Neuronal stem cell (in vitro differentiated cells): ENCODE results near the gene SENP5.
A peak's percentile ranks its signal among the peaks of the same experiment; 100 is the strongest.
"Not testable (repeated sequence)": the region's sequence is repeated elsewhere in the genome, so short reads cannot be mapped to it uniquely, and the experiment has no call there.

Source experiments
- DNase-seq: peaks from one replicate; pipeline ENCODE4 v3.0.0-alpha.2; 2013; ENCODE audit warnings: low spot score
- H2AFZ ChIP-seq: one replicate; pipeline ENCODE4 v1.6.1; 2013; ENCODE audit warnings: mild to moderate bottlenecking, low read length, inconsistent platforms
- H2AK5ac ChIP-seq: 2 replicates; pipeline ENCODE4 v1.6.1; 2013; ENCODE audit warnings: low read depth, mild to moderate bottlenecking, inconsistent platforms, low read length, moderate library complexity, mixed read lengths
- H2BK120ac ChIP-seq: 2 replicates; pipeline ENCODE4 v1.6.1; 2013; ENCODE audit warnings: low read depth, mild to moderate bottlenecking, inconsistent platforms, low read length, moderate library complexity, mixed read lengths
- H2BK12ac ChIP-seq: one replicate; pipeline ENCODE4 v1.6.1; 2013; ENCODE audit warnings: low read length, inconsistent platforms
- H2BK15ac ChIP-seq: 2 replicates; pipeline ENCODE4 v1.6.1; 2013; ENCODE audit warnings: mild to moderate bottlenecking, low read length, inconsistent platforms, mixed read lengths
- H2BK5ac ChIP-seq: one replicate; pipeline ENCODE4 v1.6.1; 2013; ENCODE audit warnings: inconsistent platforms, mild to moderate bottlenecking, low read length, moderate library complexity
- H3K14ac ChIP-seq: one replicate; pipeline ENCODE4 v1.6.1; 2013; ENCODE audit warnings: low read length, inconsistent platforms
- H3K18ac ChIP-seq: 2 replicates; pipeline ENCODE4 v1.6.1; 2013; ENCODE audit warnings: low read length, inconsistent platforms
- H3K23ac ChIP-seq: 2 replicates; pipeline ENCODE4 v1.6.1; 2013; ENCODE audit warnings: low read depth, mild to moderate bottlenecking, mixed read lengths, low read length, inconsistent platforms; ENCODE audit not compliant: poor library complexity
- H3K27ac ChIP-seq: replicated peaks from 3 replicates; pipeline ENCODE4 v1.5.1; 2013; ENCODE audit warnings: low read length, inconsistent platforms
- H3K27me3 ChIP-seq, 3 experiments: 2 replicates each; pipeline ENCODE4 v1.6.1; 2013; ENCODE audit warnings: low read length in 3 of 3, mild to moderate bottlenecking in 2 of 3, inconsistent platforms in 1 of 3, low read depth in 1 of 3, mixed read lengths in 1 of 3, moderate library complexity in 1 of 3; ENCODE audit not compliant: control insufficient read depth in 3 of 3, insufficient read depth in 3 of 3
- H3K36me3 ChIP-seq, 2 donors: replicated peaks in 1 of 2; 2 replicates each; pipeline ENCODE4 v1.6.1; 2013; ENCODE audit warnings: low read length in 2 of 2; ENCODE audit not compliant: control insufficient read depth in 2 of 2, insufficient read depth in 2 of 2
- H3K4ac ChIP-seq: 2 replicates; pipeline ENCODE4 v1.6.1; 2013; ENCODE audit warnings: inconsistent platforms, mild to moderate bottlenecking, low read length, moderate library complexity
- H3K4me1 ChIP-seq, 2 donors: 1 replicate in 1 of 2; 2 replicates in 1 of 2; pipeline ENCODE4 v1.6.1; 2013; ENCODE audit warnings: low read length in 2 of 2, low read depth in 1 of 2; ENCODE audit not compliant: control insufficient read depth in 2 of 2, insufficient read depth in 1 of 2
- H3K4me2 ChIP-seq: one replicate; pipeline ENCODE4 v1.6.1; 2013; ENCODE audit warnings: mild to moderate bottlenecking, low read length, inconsistent platforms; ENCODE audit not compliant: insufficient read depth, poor library complexity, severe bottlenecking
- H3K4me3 ChIP-seq, 2 donors: 2 replicates each; pipeline ENCODE4 v1.5.1; 2013; ENCODE audit warnings: low read length in 2 of 2, mild to moderate bottlenecking in 2 of 2, inconsistent platforms in 1 of 2, moderate library complexity in 1 of 2
- H3K79me1 ChIP-seq: one replicate; pipeline ENCODE4 v1.6.1; 2013; ENCODE audit warnings: low read depth, mild to moderate bottlenecking, inconsistent platforms, low read length, moderate library complexity
- H3K9ac ChIP-seq: one replicate; pipeline ENCODE4 v1.6.1; 2013; ENCODE audit warnings: mild to moderate bottlenecking, low read depth, low read length, inconsistent platforms; ENCODE audit not compliant: poor library complexity
- H3K9me3 ChIP-seq, 2 donors: replicated peaks in 1 of 2; 2 replicates each; pipeline versions ENCODE3 to v1.6.1; 2013; ENCODE audit warnings: low read length in 2 of 2, mild to moderate bottlenecking in 2 of 2, inconsistent platforms in 1 of 2, low read depth in 1 of 2, mixed read lengths in 1 of 2, moderate library complexity in 1 of 2; ENCODE audit not compliant: control insufficient read depth in 2 of 2, insufficient read depth in 1 of 2
- H4K8ac ChIP-seq: one replicate; pipeline ENCODE4 v1.6.1; 2013; ENCODE audit warnings: low read depth, mild to moderate bottlenecking, inconsistent platforms, low read length, moderate library complexity
- H4K91ac ChIP-seq: one replicate; pipeline ENCODE4 v1.6.1; 2013; ENCODE audit warnings: low read length, low read depth, mild to moderate bottlenecking, inconsistent platforms; ENCODE audit not compliant: poor library complexity
- WGBS, 2 donors: extraction: QIAGEN DNeasy Blood & Tissue Kit; methylation state at CpG; one replicate each; pipeline ENCODE4 v1.1.7; 2013; ENCODE audit warnings: missing lambda C conversion rate in 2 of 2, mixed read lengths in 1 of 2; ENCODE audit not compliant: insufficient read length in 2 of 2, insufficient replicate concordance in 1 of 2; ENCODE audit errors: extremely low coverage in 2 of 2; 5-methylcytosine and 5-hydroxymethylcytosine counted together

SENP5 gene

GRCh38 chr3:196942226-196942914, 74.7 kb downstream of the SENP5 start, which contains the start of gene NCBP2:
TSS of gene NCBP2 (minus strand) at chr3:196942528. CDS start at chr3:196942503, 25 bp downstream.
- WGBS, 2 donors = no CpG with 5 or more reads among the region's 77 CpGs
- Histone ChIP-seq H3K9me3 (no peaks in the 10 kb centered on the region), H2AK5ac (peak within 1 kb of the TSS; percentile 85), H3K4me1 (peaks cover 0 to 11% of the 10 kb centered on the region in 2 donors), H3K4ac (peak within 1 kb of the TSS; percentile 54), H4K91ac (peak within 1 kb of the TSS; percentile 89), H3K23ac (peak within 1 kb of the TSS; percentile 95), H3K4me3 (peak within 1 kb of the TSS; percentile 70 to 100), H3K18ac (peak within 1 kb of the TSS; percentile 92), H2BK12ac (no peak within 1 kb of the TSS), H2BK15ac (peak within 1 kb of the TSS; percentile 49), H3K14ac (peak within 1 kb of the TSS; percentile 9), H3K4me2 (peak within 1 kb of the TSS; percentile 82), H2AFZ (peak within 1 kb of the TSS; percentile 93), H3K79me1 (peaks cover 2% of the 10 kb centered on the region), H3K27ac (peak within 1 kb of the TSS; percentile 94), H3K36me3 (peaks cover 7 to 41% of the 10 kb centered on the region in 2 donors), H3K27me3 (no peaks in the 10 kb centered on the region), H2BK5ac (peak within 1 kb of the TSS; percentile 85), H2BK120ac (peak within 1 kb of the TSS; percentile 75), H3K9ac (peak within 1 kb of the TSS; percentile 99), H4K8ac (no peak within 1 kb of the TSS)
- DNase-seq = peak; percentile 97

- peak overlapping the region; percentile 71 for H2BK5ac ChIP-seq
- no peak overlapping the region for H4K8ac ChIP-seq
- no peak overlapping the region for H2BK120ac ChIP-seq
- H3K9ac ChIP-seq = peak overlapping the region; percentile 99
- no peak overlapping the region for H3K18ac ChIP-seq
- no peak for DNase-seq
- no peak overlapping the region for H3K4ac ChIP-seq
- H2AK5ac ChIP-seq = peak overlapping the region; percentile 68
- peaks cover 2% of the 10 kb centered on the region for H3K79me1 ChIP-seq
- H2AFZ ChIP-seq = peak overlapping the region; percentile 93
- H3K4me3 ChIP-seq = peak overlapping the region; percentile 70 to 100
- H4K91ac ChIP-seq = no peak overlapping the region
- peaks cover 2 to 36% of the 10 kb centered on the region in 2 donors for H3K36me3 ChIP-seq
- H2BK12ac ChIP-seq = no peak overlapping the region
- peak overlapping the region; percentile 50 for H3K27ac ChIP-seq
- peak overlapping the region; percentile 95 for H3K23ac ChIP-seq
- no peak overlapping the region for H2BK15ac ChIP-seq
- H3K27me3 ChIP-seq = no peaks in the 10 kb centered on the region
- no peaks in the 10 kb centered on the region for H3K9me3 ChIP-seq
- H3K4me2 ChIP-seq = peak overlapping the region; percentile 70
- peaks cover 0 to 11% of the 10 kb centered on the region in 2 donors for H3K4me1 ChIP-seq
- WGBS, 2 donors = no CpG with 5 or more reads among the region's 25 CpGs
- no peak overlapping the region for H3K14ac ChIP-seq
Observed at GRCh38 chr3:196942915-196943277, 75.2 kb downstream of the SENP5 start.

- H2BK12ac ChIP-seq, H3K9ac ChIP-seq, DNase-seq, H3K27ac ChIP-seq, H3K23ac ChIP-seq, H3K4me2 ChIP-seq, H2BK15ac ChIP-seq, H4K91ac ChIP-seq, H3K4me3 ChIP-seq, H2AFZ ChIP-seq, H4K8ac ChIP-seq, H2AK5ac ChIP-seq, H3K18ac ChIP-seq, H3K79me1 ChIP-seq, H3K14ac ChIP-seq, H2BK5ac ChIP-seq, H3K9me3 ChIP-seq, H3K27me3 ChIP-seq, H2BK120ac ChIP-seq, H3K4ac ChIP-seq: not testable (repeated sequence)
- no CpG with 5 or more reads among the region's 14 CpGs for WGBS, 2 donors
- Histone ChIP-seq H3K36me3 (peaks cover 2 to 23% of the 10 kb centered on the region in 2 donors), H3K4me1 (peaks cover 0 to 11% of the 10 kb centered on the region in 2 donors)
Observed at GRCh38 chr3:196944037-196944790, 76.5 kb downstream of the SENP5 start.
